NCI-H146 treated with DMSO at 0.1 percent for 48 hours (cell line): ENCODE results near the gene ARHGAP28.
"Not testable (repeated sequence)": the region's sequence is repeated elsewhere in the genome, so short reads cannot be mapped to it uniquely, and the experiment has no call there.

ENCODE experiments used
- DNase-seq: peaks from one replicate; lab custom pipeline; 2025; ENCODE audit not compliant: unreplicated experiment; lab: John Stamatoyannopoulos, UW

ARHGAP28 gene

DNA sequence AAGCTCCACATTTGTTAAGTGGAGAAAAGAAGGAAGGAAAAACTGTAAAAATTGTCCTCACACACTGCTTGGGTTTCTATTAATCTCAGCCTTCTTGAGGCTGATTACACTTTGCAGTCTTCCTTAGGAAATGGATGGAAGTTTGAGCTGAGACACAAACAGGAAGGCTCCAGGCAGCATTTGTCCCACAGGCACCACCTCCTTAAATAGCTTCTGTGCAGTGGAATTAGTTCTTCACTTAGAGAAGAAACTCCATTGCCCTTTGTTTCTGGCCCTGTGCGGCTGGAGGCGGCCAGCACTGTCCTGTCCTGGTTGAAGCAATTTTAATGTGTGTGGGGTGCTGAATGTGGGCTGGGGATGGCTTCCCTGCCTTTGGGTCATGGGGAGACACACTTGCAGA is 44.3 kb downstream of the ARHGAP28 start:
- DNase-seq, result no peak

DNA sequence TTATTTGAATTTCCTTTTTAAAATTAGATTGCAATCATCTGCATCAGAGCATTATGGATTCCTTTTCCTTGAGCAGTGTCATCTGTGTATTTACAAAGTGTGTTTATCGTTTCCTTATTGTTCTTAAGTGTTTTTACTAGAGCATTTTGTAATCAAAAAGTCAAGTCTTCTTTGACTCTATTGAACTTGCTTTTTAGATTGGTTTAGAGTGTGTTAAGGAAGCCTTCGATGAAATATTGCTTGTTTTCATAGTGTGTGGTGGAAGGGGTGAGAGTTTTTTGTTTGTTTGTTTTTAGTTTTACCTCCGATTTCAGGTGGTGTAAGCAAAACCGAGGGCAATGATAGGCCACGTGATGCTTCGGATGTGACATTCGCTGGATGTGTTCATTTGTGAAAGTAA is 45.7 kb downstream of the ARHGAP28 start:
- DNase-seq, result no peak

DNA sequence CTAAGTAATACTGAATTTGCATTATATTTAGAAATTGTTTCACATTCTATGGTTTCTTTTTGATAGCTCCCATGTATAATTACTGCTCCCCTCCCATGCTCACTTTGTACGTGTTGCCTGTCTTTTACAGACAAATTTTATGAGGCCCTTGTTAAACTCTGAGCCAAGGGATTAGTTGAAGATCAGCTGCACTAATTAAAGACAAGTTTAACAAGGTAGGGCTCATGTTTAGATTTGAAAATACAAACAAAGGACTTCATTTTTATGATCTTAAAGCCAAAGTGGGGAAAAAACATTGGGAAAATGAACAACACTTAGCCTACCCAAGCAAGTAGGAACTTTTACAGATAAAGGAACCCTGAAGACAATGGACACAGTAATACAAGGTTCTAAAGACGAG is 46.2 kb downstream of the ARHGAP28 start:
- DNase-seq, result no peak

DNA sequence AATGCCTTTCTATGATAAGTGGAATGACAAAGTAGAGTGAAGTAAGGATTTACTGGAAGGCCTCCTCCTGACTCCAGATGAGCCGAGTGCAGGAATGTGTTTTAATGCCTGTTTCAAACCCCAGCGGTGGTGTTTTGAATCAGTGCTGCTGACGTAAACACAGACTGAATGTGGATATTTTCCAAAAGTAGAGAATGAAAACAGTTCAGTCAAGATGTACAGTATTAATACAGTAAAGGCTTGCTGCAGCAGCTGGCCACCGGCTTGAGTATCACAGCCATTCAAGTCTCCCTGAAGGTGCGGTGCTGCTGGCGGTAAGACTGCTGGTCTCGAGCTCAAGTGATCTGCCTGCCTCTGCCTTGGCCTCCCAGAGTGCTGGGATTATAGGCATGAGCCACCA is 46.7 kb downstream of the ARHGAP28 start:
- no peak for DNase-seq

DNA sequence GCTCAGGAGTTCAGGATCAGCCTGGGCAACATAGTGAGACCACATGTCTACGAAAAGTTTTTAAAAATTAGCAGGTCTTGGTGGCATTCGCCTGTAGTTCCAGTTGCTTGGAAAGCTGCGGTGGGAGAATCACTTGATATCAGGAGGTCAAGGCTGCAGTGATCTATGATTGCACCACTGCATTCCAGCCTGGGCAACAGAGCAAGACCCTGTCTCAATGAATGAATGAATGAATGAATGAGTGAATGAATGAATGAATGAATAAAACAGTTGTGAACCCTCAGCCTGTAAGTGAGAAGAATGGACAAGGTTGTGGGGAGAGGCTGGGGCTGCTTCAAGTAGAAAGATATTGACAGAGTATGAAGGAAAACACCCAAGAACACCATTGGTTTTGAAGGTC is 48.0 kb downstream of the ARHGAP28 start:
- no peak for DNase-seq

DNA sequence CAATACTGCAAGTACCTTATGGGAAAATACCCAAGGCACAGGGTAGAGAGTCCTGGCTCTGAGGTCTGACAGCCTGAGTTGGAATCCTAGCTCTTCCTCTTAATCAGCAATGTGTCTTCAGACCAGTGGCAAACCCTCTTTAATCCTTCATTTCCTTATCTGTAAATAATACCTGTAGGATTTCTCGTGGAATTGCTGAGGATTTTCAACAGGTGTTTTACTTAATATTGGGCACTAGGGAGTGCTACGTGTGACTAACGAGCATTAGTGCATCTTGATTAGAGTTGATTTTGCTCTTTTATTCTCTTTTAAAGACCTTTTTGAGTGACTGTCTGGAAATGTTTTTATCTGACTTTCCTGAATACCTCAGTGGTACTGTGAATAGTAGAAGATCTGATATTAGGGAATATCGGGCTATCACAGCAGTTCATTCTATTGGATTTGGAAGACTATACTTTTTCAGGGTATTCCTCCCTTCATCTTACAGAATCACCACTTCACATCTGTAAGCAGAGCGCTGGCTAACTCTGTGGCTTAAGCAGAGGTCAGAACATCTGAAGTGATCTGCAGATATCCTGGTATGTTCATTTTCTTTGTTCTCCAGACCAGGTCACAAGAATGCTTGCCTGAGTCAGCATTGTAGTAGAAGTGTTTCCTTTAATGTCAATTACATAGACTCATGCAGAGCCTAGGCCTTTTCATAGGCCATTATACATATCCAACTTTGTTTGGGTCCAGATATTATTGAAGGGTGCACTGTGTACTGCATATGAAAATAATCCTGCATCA is 49.1 kb downstream of the ARHGAP28 start:
- no peak for DNase-seq

DNA sequence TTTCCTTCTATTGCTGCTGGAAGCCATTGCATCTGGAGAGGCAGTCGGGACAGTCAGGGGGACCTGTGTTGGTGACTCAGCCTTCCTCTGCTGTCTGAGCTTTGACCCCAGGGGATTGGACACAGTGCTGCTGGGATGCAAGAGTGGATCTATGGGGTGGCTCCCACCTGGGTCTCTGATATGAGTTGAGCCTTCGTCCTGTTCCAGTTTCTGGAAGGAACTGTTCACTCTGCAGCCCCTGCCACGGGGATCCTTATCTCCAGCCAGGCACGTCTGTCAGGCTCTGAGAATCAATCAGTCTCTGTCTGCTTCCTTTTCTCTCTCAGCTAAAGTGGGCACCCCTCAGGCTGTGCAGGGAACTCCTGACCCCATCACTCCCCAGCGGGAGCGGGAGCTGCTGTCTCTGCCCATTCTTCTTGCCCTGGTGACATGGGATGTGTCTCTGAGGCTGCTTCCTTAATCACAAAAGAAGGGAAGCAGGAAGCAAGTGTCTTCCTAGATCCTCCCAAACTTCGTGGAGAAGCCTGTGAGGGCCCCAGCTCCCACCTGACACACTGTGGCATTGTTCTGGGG is 51.7 kb downstream of the ARHGAP28 start:
- DNase-seq, result no peak

DNA sequence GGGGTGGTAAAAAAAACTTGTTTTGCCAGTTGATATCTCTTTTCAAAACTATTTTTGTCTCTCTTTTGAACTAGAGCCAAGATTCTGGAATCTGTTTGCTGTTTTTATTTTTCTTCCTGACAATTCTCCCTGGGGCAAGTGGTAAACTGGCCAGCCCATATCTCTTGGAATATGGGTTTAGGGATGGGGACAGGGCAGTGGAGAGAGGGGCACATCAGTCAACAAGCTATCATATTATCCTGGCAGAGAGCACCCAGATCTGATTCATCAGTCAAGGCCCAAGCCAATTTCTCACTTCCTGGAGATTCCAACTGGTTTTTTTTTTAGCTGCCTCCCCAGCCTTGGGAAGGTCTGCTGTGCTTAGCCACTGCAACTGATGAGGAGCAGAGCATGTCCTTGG is 52.3 kb downstream of the ARHGAP28 start:
- no peak for DNase-seq

DNA sequence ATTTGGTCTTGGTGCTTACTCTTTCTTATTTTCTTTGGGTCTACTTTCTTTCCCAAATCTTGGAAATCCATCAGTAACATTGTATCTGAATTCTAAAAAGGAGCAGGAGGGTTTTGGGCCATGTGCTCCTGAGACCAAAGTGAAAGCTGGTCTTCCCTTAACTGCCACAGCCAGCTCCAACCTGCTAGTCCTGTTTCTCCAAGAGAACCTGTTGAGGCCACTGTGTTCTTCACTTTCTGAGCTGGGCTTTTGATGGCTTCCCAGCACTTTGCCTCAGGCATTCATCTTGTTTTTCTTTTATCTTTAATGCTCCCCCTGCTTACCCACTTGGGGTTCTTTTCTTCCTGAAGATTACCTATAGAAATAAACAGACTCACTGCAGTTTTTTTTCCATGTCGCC is 53.3 kb downstream of the ARHGAP28 start:
- no peak for DNase-seq

DNA sequence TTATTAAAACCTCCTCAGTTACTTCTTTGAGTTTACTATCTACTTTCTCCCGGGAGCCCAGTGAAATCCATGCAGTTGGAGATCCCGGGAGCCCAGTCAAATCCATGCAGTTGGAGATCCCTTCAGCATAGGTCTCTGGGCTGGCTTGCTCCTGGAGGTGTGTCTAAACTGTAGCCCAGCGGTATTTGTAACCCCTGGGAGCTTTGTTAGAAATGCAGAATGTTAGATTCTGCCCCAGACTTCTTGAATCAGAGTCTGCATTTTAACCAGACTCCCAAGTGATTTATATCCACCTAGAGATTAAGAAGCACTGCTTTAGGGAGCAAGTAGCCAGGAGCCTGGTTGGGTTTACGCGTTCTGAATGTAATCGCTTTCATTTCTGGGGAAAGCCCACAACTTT is 54.5 kb downstream of the ARHGAP28 start:
- no peak for DNase-seq

DNA sequence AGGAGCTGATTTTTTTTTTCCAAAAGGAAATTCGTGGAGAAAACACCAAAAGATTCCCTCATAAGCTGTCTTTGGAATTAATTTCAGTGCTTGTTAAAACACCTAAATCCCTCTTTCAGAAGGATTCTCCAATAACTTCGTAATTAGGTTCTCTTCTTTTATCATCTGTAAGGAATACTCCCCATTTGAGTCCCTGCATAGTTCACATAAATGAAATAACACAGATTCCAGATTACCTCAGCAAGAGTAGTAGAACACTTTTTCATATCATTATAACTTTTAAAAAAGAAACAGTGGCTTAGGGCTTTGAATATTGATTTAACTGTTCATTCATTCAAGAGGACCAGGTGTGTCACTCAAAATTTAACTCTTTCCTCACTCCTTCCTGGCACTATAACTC is 55.5 kb downstream of the ARHGAP28 start:
- no peak for DNase-seq

DNA sequence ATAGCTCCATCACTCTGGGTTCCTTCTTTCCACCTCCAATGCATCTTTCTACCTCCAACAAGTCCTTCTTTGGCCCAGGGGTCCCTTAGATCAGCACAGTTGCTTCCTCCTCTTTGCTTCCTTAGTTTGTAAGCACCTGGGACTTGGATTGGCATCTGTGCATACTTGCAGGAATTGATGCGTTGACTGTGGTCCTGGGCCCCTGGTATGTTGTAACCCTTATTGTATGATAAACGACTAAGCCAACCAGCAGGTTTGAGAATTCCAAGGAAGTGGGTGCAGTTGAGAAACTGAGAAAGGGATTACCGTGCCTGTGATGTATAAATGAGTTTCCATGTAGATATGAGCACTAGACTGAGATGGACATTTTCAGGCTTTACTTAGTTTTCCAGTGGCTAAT is 55.9 kb downstream of the ARHGAP28 start:
- DNase-seq, result no peak

DNA sequence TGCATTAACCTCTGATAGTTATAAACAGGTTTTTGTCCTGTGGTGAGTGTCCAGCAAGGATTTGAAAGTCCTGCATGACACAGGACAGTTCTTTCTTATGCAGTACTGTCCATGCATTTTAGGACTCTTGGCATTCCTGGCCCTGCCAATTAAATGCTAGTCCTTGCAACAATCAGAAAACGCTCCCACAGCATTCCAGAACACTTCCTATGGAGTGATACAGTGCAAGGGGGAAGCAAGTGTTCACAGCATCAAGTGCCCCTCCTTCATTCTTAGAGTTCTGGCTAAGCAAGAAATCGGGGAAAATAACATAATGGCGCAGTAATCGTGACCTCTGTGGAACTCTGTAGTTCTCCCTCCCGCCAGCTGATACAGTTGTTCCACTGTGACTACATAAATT is 62.9 kb downstream of the ARHGAP28 start:
- DNase-seq, result no peak

DNA sequence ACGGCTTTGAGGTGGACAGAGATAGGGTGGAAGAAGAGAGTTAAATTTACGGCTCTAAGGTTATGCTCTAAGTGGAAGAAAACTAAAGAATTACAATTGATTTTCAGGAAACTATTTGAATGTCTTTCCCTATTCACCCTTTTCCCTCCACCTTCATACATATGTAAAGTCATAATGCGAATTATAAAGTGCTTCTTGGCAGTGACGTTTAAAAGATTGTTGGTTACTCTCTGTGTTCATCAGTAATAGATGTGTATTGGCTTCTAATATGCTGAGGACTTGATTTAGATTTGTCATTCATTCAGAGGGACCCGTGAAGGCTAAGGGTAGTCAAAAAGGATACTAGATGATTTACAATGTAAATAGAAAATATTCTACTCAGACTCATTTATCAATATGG is 63.9 kb downstream of the ARHGAP28 start:
- no peak for DNase-seq

DNA sequence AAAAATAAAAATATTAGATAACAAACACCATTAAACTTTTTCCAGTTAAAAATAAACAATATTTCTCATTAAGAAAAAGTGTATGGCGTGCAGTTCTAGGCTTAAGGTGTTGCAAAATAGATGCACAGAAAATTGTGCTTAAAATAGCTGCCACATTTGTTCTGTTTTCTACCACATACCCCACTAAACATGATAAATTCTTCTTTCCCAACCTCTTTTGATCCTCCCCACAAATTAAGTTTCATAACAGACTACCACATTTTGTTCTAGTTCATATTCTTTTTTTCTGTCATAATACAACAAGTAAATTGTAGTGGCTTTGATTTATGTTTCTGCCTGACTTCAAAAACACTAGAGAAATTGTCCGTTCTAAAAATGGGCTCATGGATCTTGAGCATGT is 64.5 kb downstream of the ARHGAP28 start:
- no peak for DNase-seq

DNA sequence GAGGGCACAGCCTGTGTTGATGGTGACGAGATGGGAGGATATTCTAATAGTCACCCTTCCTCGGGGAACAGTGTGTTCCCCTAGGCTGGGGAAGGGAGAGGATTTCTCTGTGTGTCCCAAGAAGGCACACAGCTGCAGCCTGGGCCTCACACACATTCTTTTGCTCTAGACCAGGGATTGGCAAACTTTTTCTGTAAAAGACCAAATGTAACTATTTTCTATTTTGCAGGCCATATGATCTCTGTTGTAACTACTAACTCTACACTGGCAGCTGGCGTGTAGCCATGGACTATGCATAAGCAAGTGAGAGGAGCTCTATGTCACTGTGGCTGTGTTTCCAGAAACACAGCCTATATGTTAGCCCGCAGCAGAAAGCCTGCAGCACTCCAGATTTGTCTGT is 65.8 kb downstream of the ARHGAP28 start:
- DNase-seq, result no peak

DNA sequence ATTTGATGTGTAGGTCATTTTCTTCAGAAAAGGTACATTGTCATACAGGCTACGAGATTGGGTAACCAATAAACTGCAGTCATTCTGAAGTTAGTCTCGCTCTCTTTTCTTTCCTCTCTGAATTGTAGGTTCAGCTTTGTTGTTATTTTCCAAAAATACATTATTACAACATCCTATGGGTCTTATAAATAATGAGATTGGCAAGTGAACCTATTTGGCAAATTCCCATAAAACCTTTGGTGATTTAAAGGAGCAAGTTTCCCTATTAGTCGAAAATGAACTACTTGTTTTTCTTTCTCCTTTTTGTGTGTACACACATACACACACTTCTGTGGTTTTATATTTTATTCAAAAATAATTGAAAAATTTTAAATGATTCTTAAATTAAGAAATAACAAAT is 67.0 kb downstream of the ARHGAP28 start:
- no peak for DNase-seq

DNA sequence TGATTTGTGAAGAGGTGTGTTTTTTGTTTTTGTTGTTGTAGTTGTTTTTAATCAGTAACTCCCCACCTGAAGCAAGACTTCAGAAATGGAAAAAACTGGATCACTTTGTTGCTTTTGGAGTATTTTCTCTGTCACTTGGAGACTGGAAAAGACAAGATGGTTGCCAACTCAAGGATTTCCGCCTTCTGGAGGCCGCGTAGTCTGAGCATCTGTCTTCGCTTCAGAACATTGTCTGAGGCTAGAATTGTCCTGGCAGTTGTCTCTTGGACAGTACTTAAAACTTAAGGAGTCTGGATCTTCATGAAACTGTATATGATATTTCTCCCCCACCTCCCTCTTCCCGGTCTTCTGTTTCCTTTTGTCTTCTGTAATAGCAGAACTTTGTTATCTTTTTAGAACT is 67.7 kb downstream of the ARHGAP28 start:
- no peak for DNase-seq

DNA sequence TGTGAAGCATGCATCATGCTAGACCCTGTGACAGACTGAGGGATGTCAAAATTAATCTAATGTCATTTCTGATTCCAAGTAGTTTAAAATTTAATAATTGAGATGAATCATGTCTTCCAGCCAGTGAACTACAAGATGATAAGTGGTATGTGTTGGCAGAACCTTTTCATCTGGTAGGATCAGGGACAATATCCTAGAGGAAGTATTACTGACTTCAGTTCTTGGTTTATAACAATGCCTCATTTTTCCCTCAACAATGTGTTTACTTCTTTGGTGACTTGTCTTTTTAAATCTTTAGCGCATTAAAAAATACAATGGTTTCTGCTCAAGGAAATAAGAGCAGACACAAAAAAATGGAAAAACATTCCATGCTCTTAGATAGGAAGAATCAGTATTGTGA is 69.4 kb downstream of the ARHGAP28 start:
- no peak for DNase-seq

DNA sequence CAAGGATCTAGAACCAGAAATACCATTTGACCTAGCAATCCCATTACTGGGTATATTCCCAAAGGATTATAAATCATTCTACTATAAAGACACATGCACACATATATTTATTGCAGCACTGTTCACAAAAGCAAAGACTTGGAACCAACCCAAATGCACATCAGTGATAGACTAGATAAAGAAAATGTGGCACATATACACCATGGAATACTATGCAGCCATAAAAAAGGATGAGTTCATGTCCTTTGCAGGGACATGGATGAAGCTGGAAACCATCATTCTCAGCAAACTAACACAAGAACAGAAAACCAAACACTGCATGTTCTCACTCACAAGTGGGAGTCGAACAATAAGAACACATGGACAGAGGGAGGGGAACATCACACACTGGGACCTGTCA is 70.8 kb downstream of the ARHGAP28 start:
- DNase-seq, result not testable (repeated sequence)

DNA sequence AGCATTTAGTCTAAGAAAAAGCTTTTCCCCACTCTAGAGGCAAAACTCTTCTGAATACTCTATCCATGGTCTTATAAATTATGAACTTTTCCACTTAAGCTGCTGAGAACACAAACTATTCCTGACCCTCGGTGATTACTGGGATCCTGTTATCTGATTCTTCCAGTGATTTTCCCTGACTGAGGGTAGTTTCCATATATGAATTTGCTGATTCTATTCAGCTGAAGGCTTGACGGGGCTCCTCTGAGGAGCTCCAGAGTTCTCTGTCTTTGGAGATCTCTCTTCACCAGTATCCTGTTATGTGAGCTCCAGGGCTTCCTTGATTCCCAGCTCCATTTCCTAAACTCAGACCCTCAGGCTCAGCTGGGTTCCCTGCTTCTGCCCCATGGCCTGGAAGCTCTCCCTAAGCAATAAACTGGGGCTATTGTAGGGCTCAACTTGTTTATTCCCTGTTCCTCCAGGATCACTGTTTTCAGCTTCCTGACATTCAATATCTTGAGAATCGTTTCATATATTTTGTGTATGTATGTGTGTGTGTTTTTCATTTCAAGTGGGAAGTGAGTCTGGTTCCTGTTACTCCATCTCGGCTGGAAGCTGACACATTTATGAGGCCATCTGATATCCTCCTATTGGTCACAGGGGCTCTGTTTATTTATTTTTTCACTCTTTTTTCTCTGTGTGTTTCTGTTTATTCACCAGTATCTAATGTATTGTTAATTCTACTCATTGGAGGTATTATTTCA is 78.2 kb downstream of the ARHGAP28 start:
- no peak for DNase-seq

DNA sequence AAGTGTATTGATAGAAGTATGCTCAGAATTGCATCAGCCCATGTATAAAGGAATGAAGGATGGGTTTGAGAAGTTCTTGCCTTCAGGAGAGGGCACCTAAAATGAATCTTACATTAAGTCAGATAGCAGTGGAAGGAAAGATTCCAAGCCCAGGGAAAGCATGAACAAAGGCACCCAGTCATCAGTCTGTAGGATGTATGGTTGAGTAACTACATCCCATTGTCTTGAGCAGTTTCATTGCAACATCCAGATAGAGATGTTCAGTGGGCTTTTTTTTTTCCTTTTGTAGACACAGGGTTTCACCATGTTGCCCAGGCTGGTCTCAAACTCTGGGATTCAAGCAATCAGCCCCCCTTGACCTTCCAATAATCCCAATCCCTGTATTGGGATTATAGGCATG is 80.7 kb downstream of the ARHGAP28 start:
- DNase-seq, result no peak
